HepG2 (cell line): ENCODE data around the gene ARHGAP15. TPM values are rescaled to one million over a fixed set of nuclear protein-coding genes. Genes with fewer than 3 reads are reported as not detected.

ENCODE experiments used
- ATAC-seq: fragments of 200-7000 bp; cut with Tn5 transposase; 3 replicates; pipeline ENCODE4 v1.9.1; 2020; ENCODE audit warnings: mild to moderate bottlenecking, moderate library complexity
- BruUV-seq: library from RNA; stranded (reverse); fragments of 400-500 nt; replicated peaks from 2 replicates; lab custom pipeline; 2021; lab: Mats Ljungman, UMichigan
- CTCF ChIA-PET: fragments of 300-600 bp; formaldehyde crosslinking; extraction: SDS; loops from one replicate; lab custom pipeline; 2021; ENCODE audit warnings: low total read pairs, inconsistent platforms, low intra/inter-chr PET ratio; lab: Yijun Ruan, JAX
- POLR2A ChIA-PET: fragments of 350-600 bp; sonication (Branson Sonifier 250); formaldehyde crosslinking; loops from one replicate; lab custom pipeline; 2020; ENCODE audit warnings: antibody characterized with exemption, inconsistent platforms; lab: Yijun Ruan, JAX
- DNase-seq: peaks from one replicate; pipeline ENCODE4 v3.0.0-alpha.2; 2015; ENCODE audit warnings: low spot score
- FAIRE-seq: peaks from 3 replicates; lab custom pipeline; 2011; peaks lifted over from hg19 to GRCh38; lab: Jason Lieb, UNC
- H2AFZ ChIP-seq: one replicate; pipeline ENCODE4 v1.6.1; 2011; ENCODE audit warnings: low read length, inconsistent platforms
- H3K27ac ChIP-seq: fragments of 300-600 bp; 3 replicates; pipeline ENCODE4 v1.8.0; 2011; ENCODE audit warnings: mixed run types, mild to moderate bottlenecking, mixed read lengths, low read length, inconsistent platforms; ENCODE audit not compliant: insufficient read depth; ENCODE audit errors: extremely low read length
- H3K27me3 ChIP-seq, 2 experiments: fragments of 200-600 bp in 1 of 2; 2 replicates in 1 of 2; 3 replicates in 1 of 2; pipeline versions ENCODE4 v1.6.0 to v1.8.0; 2011; ENCODE audit warnings: low read length in 2 of 2, mild to moderate bottlenecking in 2 of 2, moderate library complexity in 2 of 2, inconsistent platforms in 1 of 2; ENCODE audit not compliant: insufficient read depth in 2 of 2, control insufficient read depth in 1 of 2
- H3K36me3 ChIP-seq, 2 experiments: fragments of 200-600 bp in 1 of 2; replicated peaks in 1 of 2; 2 replicates in 1 of 2; 3 replicates in 1 of 2; pipeline versions ENCODE4 v1.5.1 to v1.8.0; 2011; ENCODE audit warnings: low read length in 2 of 2, inconsistent platforms in 1 of 2; ENCODE audit not compliant: insufficient read depth in 2 of 2, control insufficient read depth in 1 of 2
- H3K4me1 ChIP-seq: 2 replicates; pipeline ENCODE4 v1.5.1; 2012; ENCODE audit warnings: low read length, inconsistent platforms; ENCODE audit not compliant: insufficient read depth
- H3K4me2 ChIP-seq: 2 replicates; pipeline ENCODE4 v1.6.0; 2011; ENCODE audit warnings: low read depth, low read length, inconsistent platforms
- H3K4me3 ChIP-seq, 3 experiments: fragments of 200-600 bp in 1 of 3; sonication (generic), shearing (Covaris generic) in 1 of 3; replicated peaks in 1 of 3; 2 replicates each; pipeline ENCODE4 v1.5.1; 2011 to 2016; ENCODE audit warnings: low read length in 3 of 3, inconsistent platforms in 2 of 3, low read depth in 2 of 3, mild to moderate bottlenecking in 2 of 3, control low read depth in 1 of 3, mixed read lengths in 1 of 3; ENCODE audit not compliant: insufficient read depth in 1 of 3
- H3K79me2 ChIP-seq: one replicate; pipeline ENCODE4 v1.6.1; 2011; ENCODE audit warnings: low read length, inconsistent platforms; ENCODE audit not compliant: insufficient read depth
- H3K9ac ChIP-seq: 2 replicates; pipeline ENCODE4 v1.6.0; 2011; ENCODE audit warnings: mild to moderate bottlenecking, low read depth, low read length, inconsistent platforms; ENCODE audit not compliant: insufficient read depth
- H3K9me3 ChIP-seq: 2 replicates; pipeline ENCODE4 v1.5.1; 2012; ENCODE audit warnings: mild to moderate bottlenecking, low read length
- H4K20me1 ChIP-seq: 2 replicates; pipeline ENCODE4 v1.6.0; 2011; ENCODE audit warnings: inconsistent platforms, mild to moderate bottlenecking, low read length, moderate library complexity; ENCODE audit not compliant: insufficient read depth
- NCOA5 ChIP-seq: sonication (generic); formaldehyde crosslinking; IDR thresholded peaks from 2 replicates; pipeline ENCODE4 v1.4.0; 2020; ENCODE audit warnings: missing genetic modification reagents
- ZKSCAN8 ChIP-seq: IDR thresholded peaks from 2 replicates; pipeline ENCODE4 v1.6.1; 2016; ENCODE audit warnings: borderline replicate concordance, missing genetic modification reagents, missing compliant biosample characterization
- ZNF468 ChIP-seq: sonication (generic); formaldehyde crosslinking; IDR thresholded peaks from 2 replicates; pipeline ENCODE4 v1.8.0; 2022; ENCODE audit warnings: mild to moderate bottlenecking, moderate library complexity, missing genetic modification reagents
- ZNF878 ChIP-seq: sonication (generic); formaldehyde crosslinking; IDR thresholded peaks from 2 replicates; pipeline ENCODE4 v1.8.1; 2023; ENCODE audit warnings: mild to moderate bottlenecking, missing genetic modification reagents, moderate library complexity
- WGBS: methylation state at CpG from one replicate; pipeline ENCODE4 v1.1.6; 2017; ENCODE audit warnings: low lambda C conversion rate; 5-methylcytosine and 5-hydroxymethylcytosine counted together
- in situ Hi-C: cut with HindIII; loops from 2 replicates; pipeline ENCODE4 v1.10.0; 2017; ENCODE audit warnings: low pct_unique_long_range_greater_than_20kb; ENCODE audit not compliant: extremely low pct_ligation_motif_present
- intact Hi-C: fragments of 100-400 bp; cut with micrococcal nuclease; formaldehyde crosslinking; loops from one replicate; pipeline ENCODE4 v1.10.0; 2022; ENCODE audit not compliant: unreplicated experiment
- polyA plus RNA-seq, 8 experiments: library from polyadenylated mRNA; depleted of rRNA in 3 of 8; stranded (reverse) in 7 of 8; unstranded in 1 of 8; fragments of >200 nt; fragmentation: Illumina TruSeq in 4 of 8; extraction: Trizol in 4 of 8; gene quantifications; 2 replicates each; pipeline versions ENCODE4 v1.2.1 to v1.2.3, GENCODE V29; 2011 to 2016; ENCODE audit warnings: low read depth in 4 of 8, missing spikeins in 1 of 8, mixed read lengths in 1 of 8; ENCODE audit not compliant: insufficient read depth in 1 of 8
- total RNA-seq, 5 experiments: library from RNA; depleted of rRNA; stranded (reverse); fragments of >200 nt; fragmentation: Illumina TruSeq; extraction: Trizol; gene quantifications; 2 replicates each; pipeline ENCODE4 v1.2.3, GENCODE V29; 2016; ENCODE audit warnings: low read depth in 1 of 5
- TF ChIP-seq, protein P1 (sequence below): sonication (generic); formaldehyde crosslinking; IDR thresholded peaks from 2 replicates; pipeline ENCODE4 v1.8.0; 2022; ENCODE audit warnings: mild to moderate bottlenecking, missing genetic modification reagents

Gene ARHGAP15
- total and polyA plus RNA-seq, 2 of the 13 experiments (the other 11 are each of a cell fraction or from before 2014, with no cell fraction given), result 0.04 TPM; not detected in 1

- no peaks in the 10 kb centered on the region for H3K36me3 ChIP-seq
- intact Hi-C loops, result no loop called here
- in situ Hi-C loops, result no loop called here
- POLR2A ChIA-PET, result no interaction called here
- H3K27ac ChIP-seq, result no peak overlapping the region
- H3K4me2 ChIP-seq, result no peak overlapping the region
- no peak overlapping the region for H2AFZ ChIP-seq
- no peak for ATAC-seq
- WGBS, result 76% methylated on average over 1 of the region's 1 CpG
- H3K79me2 ChIP-seq, result no peaks in the 10 kb centered on the region
- no peak for FAIRE-seq
- no peaks in the 10 kb centered on the region for H3K4me1 ChIP-seq
- H3K9ac ChIP-seq, result no peak overlapping the region
- TF ChIP-seq NCOA5 (CRISPR knock-in tag), result no peak
- TF ChIP-seq, all 625 proteins: peak for 0
- no TSS peak for BruUV-seq
- Histone ChIP-seq H3K4me3 (no peak overlapping the region), H4K20me1 (no peaks in the 10 kb centered on the region), H3K9me3 (no peaks in the 10 kb centered on the region), H3K27me3 (no peaks in the 10 kb centered on the region)
- CTCF ChIA-PET, result no interaction called here
- DNase-seq, result no peak
Observed at GRCh38 chr2:143477714-143478443, 348.7 kb downstream of the ARHGAP15 start.

DNA sequence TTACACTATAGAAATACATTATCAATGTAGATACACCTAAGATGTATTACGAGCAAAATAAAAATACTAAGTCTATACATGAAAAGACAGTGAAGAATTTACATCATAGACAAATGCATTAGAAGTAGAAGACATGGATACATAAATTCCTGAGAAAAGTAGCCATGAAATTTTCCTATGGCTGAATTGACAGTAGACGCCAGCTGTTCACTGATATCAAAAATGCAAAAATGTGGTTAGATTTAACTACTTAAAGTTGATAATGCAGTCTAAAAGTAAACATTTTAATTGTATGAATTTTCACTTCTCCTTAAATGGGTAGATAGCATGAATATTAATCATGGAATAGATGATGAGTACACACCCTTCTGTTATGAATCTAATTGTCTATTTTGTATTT, 350.9 kb downstream of the ARHGAP15 start:
- no peaks in the 10 kb centered on the region for H3K79me2 ChIP-seq
- no peak overlapping the region for H2AFZ ChIP-seq
- 7% methylated on average over 2 of the region's 2 CpGs for whole genome bisulfite sequencing
- ATAC-seq, result no peak
- DNase-seq, result no peak
- TF ChIP-seq, protein P1, sequence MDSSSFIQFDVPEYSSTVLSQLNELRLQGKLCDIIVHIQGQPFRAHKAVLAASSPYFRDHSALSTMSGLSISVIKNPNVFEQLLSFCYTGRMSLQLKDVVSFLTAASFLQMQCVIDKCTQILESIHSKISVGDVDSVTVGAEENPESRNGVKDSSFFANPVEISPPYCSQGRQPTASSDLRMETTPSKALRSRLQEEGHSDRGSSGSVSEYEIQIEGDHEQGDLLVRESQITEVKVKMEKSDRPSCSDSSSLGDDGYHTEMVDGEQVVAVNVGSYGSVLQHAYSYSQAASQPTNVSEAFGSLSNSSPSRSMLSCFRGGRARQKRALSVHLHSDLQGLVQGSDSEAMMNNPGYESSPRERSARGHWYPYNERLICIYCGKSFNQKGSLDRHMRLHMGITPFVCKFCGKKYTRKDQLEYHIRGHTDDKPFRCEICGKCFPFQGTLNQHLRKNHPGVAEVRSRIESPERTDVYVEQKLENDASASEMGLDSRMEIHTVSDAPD (CRISPR knock-in tag), result no peak
- TF ChIP-seq ZKSCAN8 (CRISPR knock-in tag), result no peak
- TF ChIP-seq ZNF468 (CRISPR knock-in tag), result no peak
- no peak for TF ChIP-seq ZNF878 (CRISPR knock-in tag)
- TF ChIP-seq, all 625 proteins: peak for 0
- no peaks in the 10 kb centered on the region for H3K27me3 ChIP-seq
- in situ Hi-C loops, result no loop called here
- intact Hi-C loops, result no loop called here
- no peak overlapping the region for H3K9ac ChIP-seq
- no TSS peak for BruUV-seq
- H3K36me3 ChIP-seq, result no peaks in the 10 kb centered on the region
- ChIA-PET POLR2A (no interaction called here), CTCF (no interaction called here)
- no peak overlapping the region for H3K27ac ChIP-seq
- no peaks in the 10 kb centered on the region for H3K4me1 ChIP-seq
- H4K20me1 ChIP-seq, result no peaks in the 10 kb centered on the region
- H3K4me3 ChIP-seq, result no peak overlapping the region
- FAIRE-seq, result no peak
- no peak overlapping the region for H3K4me2 ChIP-seq
- H3K9me3 ChIP-seq, result no peaks in the 10 kb centered on the region
